Astrocyte (in vitro differentiated cells and primary cell): Measurements from ENCODE around the gene SLC7A10. TPM values are rescaled to one million over a fixed set of nuclear protein-coding genes. Genes with fewer than 3 reads are reported as not detected.

Experiments used
- DNase-seq: peaks from one replicate; pipeline ENCODE4 v3.0.0-alpha.2; 2010; ENCODE audit warnings: low read depth
- FAIRE-seq: peaks from 2 replicates; lab custom pipeline; 2011; peaks lifted over from hg19 to GRCh38; lab: Jason Lieb, UNC
- H2AFZ ChIP-seq: 2 replicates; pipeline ENCODE4 v1.6.0; 2012; ENCODE audit warnings: low read depth, low read length, inconsistent platforms
- H3K27ac ChIP-seq: 2 replicates; pipeline ENCODE4 v1.5.1; 2011; ENCODE audit warnings: low read depth, low read length, inconsistent platforms
- H3K27me3 ChIP-seq: 2 replicates; pipeline ENCODE4 v1.6.0; 2011; ENCODE audit warnings: low read length, inconsistent platforms; ENCODE audit not compliant: insufficient read depth
- H3K36me3 ChIP-seq: 2 replicates; pipeline ENCODE4 v1.5.1; 2011; ENCODE audit warnings: low read length, inconsistent platforms; ENCODE audit not compliant: insufficient read depth
- H3K4me1 ChIP-seq: 2 replicates; pipeline ENCODE4 v1.5.1; 2011; ENCODE audit warnings: low read length, inconsistent platforms; ENCODE audit not compliant: insufficient read depth
- H3K4me2 ChIP-seq: 2 replicates; pipeline ENCODE4 v1.6.0; 2012; ENCODE audit warnings: low read length, inconsistent platforms
- H3K4me3 ChIP-seq: 2 replicates; pipeline ENCODE4 v1.5.1; 2011; ENCODE audit warnings: low read depth, mild to moderate bottlenecking, low read length, inconsistent platforms; ENCODE audit not compliant: insufficient read depth
- H3K79me2 ChIP-seq: 2 replicates; pipeline ENCODE4 v1.6.0; 2012; ENCODE audit warnings: mild to moderate bottlenecking, low read length, inconsistent platforms; ENCODE audit not compliant: insufficient read depth
- H3K9ac ChIP-seq: 2 replicates; pipeline ENCODE4 v1.6.0; 2012; ENCODE audit warnings: mild to moderate bottlenecking, low read length, inconsistent platforms
- H3K9me3 ChIP-seq: 2 replicates; pipeline ENCODE4 v1.5.1; 2012; ENCODE audit warnings: low read depth, mild to moderate bottlenecking, low read length, inconsistent platforms; ENCODE audit not compliant: insufficient read depth
- H4K20me1 ChIP-seq: 2 replicates; pipeline ENCODE4 v1.6.0; 2012; ENCODE audit warnings: low read length, inconsistent platforms; ENCODE audit not compliant: insufficient read depth
- H3K27ac Mint-ChIP-seq: one replicate; pipeline ENCODE4 v1.8.0; 2021; ENCODE audit warnings: mild to moderate bottlenecking, mixed read lengths; ENCODE audit not compliant: unreplicated experiment
- H3K27me3 Mint-ChIP-seq: one replicate; pipeline ENCODE4 v1.8.0; 2021; ENCODE audit warnings: low read depth, mixed read lengths; ENCODE audit not compliant: unreplicated experiment
- H3K36me3 Mint-ChIP-seq: one replicate; pipeline ENCODE4 v1.8.0; 2021; ENCODE audit warnings: low read depth, mixed read lengths; ENCODE audit not compliant: unreplicated experiment
- H3K4me1 Mint-ChIP-seq: one replicate; pipeline ENCODE4 v1.8.0; 2021; ENCODE audit warnings: low read depth, mixed read lengths; ENCODE audit not compliant: unreplicated experiment
- H3K4me3 Mint-ChIP-seq: one replicate; pipeline ENCODE4 v1.8.0; 2021; ENCODE audit warnings: mild to moderate bottlenecking, moderate library complexity, mixed read lengths; ENCODE audit not compliant: unreplicated experiment
- H3K9me3 Mint-ChIP-seq: one replicate; pipeline ENCODE4 v1.8.0; 2021; ENCODE audit warnings: mild to moderate bottlenecking, mixed read lengths; ENCODE audit not compliant: unreplicated experiment
- EZH2 ChIP-seq: IDR thresholded peaks from 2 replicates; pipeline ENCODE4 v1.6.1; 2012; ENCODE audit warnings: mild to moderate bottlenecking, low read length, inconsistent platforms; ENCODE audit not compliant: insufficient read depth
- total RNA-seq: library from RNA; stranded (reverse); gene quantifications from 2 replicates; pipeline ENCODE4 v1.2.1, GENCODE V29; 2021
- TF ChIP-seq, protein P1 (sequence below): IDR thresholded peaks from 2 replicates; pipeline ENCODE4 v1.5.1; 2011; ENCODE audit warnings: low read depth, mild to moderate bottlenecking, inconsistent platforms, low read length, moderate library complexity; ENCODE audit not compliant: insufficient read depth

Gene SLC7A10
- total RNA-seq, 1 donor from 2014 or later = 0.61 TPM

DNA sequence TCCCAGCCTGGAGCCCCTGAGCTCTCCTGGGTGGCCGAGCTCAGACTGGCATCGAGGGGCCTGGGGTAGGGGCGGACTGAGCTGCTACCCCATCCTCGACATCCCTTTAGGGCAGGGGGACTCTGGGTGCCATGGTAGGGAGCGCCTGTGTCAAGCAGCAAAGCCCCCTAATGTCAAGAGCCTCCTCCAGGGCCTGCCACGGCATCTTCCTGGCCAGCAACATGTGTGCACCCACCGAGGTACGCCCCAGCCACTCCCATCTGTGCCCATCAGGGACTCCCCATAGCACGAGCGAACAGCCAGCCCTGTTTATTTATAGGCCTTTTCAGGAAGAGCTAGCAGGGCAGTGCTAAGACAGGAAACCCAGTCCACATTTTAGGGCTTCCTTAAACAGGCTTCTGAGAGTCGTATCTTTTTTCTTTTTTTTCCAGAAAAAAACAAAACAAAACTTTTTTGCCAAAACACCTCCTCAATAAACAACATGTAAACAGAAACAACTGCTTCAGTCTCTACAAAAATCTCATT is 17.2 kb downstream of the SLC7A10 start:
- no peak for DNase-seq
- H3K36me3 Mint-ChIP-seq = peaks cover 2% of the 10 kb centered on the region

DNA sequence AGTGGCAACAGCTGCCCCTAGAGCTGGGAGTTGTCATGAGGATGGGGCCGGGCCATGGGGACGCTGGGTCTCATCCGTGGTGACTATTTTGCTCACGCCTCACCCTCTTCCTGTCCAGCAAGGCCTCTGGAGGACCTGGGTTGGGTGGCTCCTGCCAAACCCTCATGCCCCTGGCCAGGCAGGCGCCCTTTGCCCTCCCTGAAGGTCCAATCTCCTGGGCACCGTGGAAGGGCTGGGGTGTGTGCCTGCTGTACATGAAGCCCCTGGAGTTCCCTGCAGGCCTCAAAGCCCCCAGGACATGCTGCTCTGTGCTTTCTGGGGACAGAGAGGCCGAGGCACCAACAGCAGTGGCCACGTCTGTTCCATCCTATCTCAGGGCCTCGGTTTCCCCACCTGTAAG is 17.7 kb downstream of the SLC7A10 start:
- Histone ChIP-seq H3K9me3 (no peaks in the 10 kb centered on the region), H3K36me3 (no peaks in the 10 kb centered on the region), H3K27ac (no peak overlapping the region), H3K9ac (no peak overlapping the region), H2AFZ (no peak overlapping the region), H4K20me1 (peaks cover 4% of the 10 kb centered on the region), H3K79me2 (no peaks in the 10 kb centered on the region), H3K4me3 (no peak overlapping the region), H3K4me2 (no peak overlapping the region), H3K4me1 (no peaks in the 10 kb centered on the region), H3K27me3 (no peaks in the 10 kb centered on the region)
- Mint-ChIP-seq H3K27me3 (peaks cover 6% of the 10 kb centered on the region), H3K27ac (no peak overlapping the region), H3K4me1 (no peaks in the 10 kb centered on the region), H3K36me3 (peaks cover 2% of the 10 kb centered on the region), H3K4me3 (no peak overlapping the region), H3K9me3 (no peaks in the 10 kb centered on the region)
- FAIRE-seq (no peak), DNase-seq (no peak)
- TF ChIP-seq, protein P1, sequence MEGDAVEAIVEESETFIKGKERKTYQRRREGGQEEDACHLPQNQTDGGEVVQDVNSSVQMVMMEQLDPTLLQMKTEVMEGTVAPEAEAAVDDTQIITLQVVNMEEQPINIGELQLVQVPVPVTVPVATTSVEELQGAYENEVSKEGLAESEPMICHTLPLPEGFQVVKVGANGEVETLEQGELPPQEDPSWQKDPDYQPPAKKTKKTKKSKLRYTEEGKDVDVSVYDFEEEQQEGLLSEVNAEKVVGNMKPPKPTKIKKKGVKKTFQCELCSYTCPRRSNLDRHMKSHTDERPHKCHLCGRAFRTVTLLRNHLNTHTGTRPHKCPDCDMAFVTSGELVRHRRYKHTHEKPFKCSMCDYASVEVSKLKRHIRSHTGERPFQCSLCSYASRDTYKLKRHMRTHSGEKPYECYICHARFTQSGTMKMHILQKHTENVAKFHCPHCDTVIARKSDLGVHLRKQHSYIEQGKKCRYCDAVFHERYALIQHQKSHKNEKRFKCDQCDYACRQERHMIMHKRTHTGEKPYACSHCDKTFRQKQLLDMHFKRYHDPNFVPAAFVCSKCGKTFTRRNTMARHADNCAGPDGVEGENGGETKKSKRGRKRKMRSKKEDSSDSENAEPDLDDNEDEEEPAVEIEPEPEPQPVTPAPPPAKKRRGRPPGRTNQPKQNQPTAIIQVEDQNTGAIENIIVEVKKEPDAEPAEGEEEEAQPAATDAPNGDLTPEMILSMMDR = no peak
- TF ChIP-seq EZH2 = no peak

More for the DNA sequence above, 17.2 kb downstream of the SLC7A10 start:
- H3K9me3 Mint-ChIP-seq = no peaks in the 10 kb centered on the region
- TF ChIP-seq, protein P1 = no peak
- no peak for TF ChIP-seq EZH2
- FAIRE-seq = no peak
- H3K27me3 Mint-ChIP-seq = peaks cover 6% of the 10 kb centered on the region
- no peak overlapping the region for H3K27ac Mint-ChIP-seq
- H3K9me3 ChIP-seq = no peaks in the 10 kb centered on the region
- H3K4me3 Mint-ChIP-seq = no peak overlapping the region
- H3K4me3 ChIP-seq = no peak overlapping the region
- no peaks in the 10 kb centered on the region for H3K36me3 ChIP-seq
- no peak overlapping the region for H3K4me2 ChIP-seq
- no peak overlapping the region for H2AFZ ChIP-seq
- H3K4me1 Mint-ChIP-seq = no peaks in the 10 kb centered on the region
- H3K27ac ChIP-seq = no peak overlapping the region
- H3K27me3 ChIP-seq = no peaks in the 10 kb centered on the region
- no peak overlapping the region for H3K9ac ChIP-seq
- H4K20me1 ChIP-seq = no peaks in the 10 kb centered on the region
- H3K4me1 ChIP-seq = no peaks in the 10 kb centered on the region
- no peaks in the 10 kb centered on the region for H3K79me2 ChIP-seq

DNA sequence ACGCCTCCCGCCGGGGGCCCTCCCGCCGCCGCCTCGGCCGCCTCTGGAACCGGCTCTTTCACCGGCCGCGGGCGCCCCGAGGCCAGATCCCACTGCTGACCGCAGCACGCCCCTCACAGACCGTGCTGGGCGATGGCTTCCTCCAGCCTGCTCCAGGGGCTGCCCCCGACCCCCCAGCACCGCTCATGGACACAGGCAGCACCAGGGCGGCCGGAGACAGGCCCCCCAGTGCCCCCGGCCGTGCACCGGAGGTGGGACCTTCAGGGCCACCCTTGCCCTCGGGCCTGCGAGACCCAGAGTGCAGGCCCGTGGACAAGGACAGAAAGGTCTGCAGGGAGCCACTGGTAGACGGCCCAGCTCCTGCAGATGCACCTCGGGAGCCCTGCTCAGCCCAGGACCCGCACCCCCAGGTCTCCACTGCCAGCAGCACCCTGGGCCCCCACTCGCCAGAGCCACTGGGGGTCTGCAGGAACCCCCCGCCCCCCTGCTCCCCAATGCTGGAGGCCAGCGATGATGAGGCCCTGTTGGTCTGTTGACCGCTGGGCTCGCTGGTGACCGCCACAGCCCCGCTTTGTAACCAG is 18.5 kb downstream of the SLC7A10 start:
- H3K4me3 ChIP-seq = no peak overlapping the region
- TF ChIP-seq, protein P1 = no peak
- no peak for TF ChIP-seq EZH2
- no peaks in the 10 kb centered on the region for H3K4me1 Mint-ChIP-seq
- no peaks in the 10 kb centered on the region for H3K36me3 ChIP-seq
- no peak overlapping the region for H3K27ac Mint-ChIP-seq
- H3K4me2 ChIP-seq = no peak overlapping the region
- no peaks in the 10 kb centered on the region for H3K9me3 Mint-ChIP-seq
- H3K27ac ChIP-seq = no peak overlapping the region
- no peak overlapping the region for H3K9ac ChIP-seq
- H3K36me3 Mint-ChIP-seq = peaks cover 2% of the 10 kb centered on the region
- peaks cover 4% of the 10 kb centered on the region for H3K27me3 Mint-ChIP-seq
- DNase-seq = no peak
- no peaks in the 10 kb centered on the region for H3K27me3 ChIP-seq
- no peaks in the 10 kb centered on the region for H3K9me3 ChIP-seq
- no peak overlapping the region for H2AFZ ChIP-seq
- H3K4me3 Mint-ChIP-seq = no peak overlapping the region
- H4K20me1 ChIP-seq = peaks cover 9% of the 10 kb centered on the region
- H3K79me2 ChIP-seq = no peaks in the 10 kb centered on the region
- no peak for FAIRE-seq
- no peaks in the 10 kb centered on the region for H3K4me1 ChIP-seq
